ENCODE data around the gene ARHGAP22.
A peak's percentile ranks its signal among the peaks of the same experiment; 100 is the strongest.

The ARHGAP22 gene

DNA sequence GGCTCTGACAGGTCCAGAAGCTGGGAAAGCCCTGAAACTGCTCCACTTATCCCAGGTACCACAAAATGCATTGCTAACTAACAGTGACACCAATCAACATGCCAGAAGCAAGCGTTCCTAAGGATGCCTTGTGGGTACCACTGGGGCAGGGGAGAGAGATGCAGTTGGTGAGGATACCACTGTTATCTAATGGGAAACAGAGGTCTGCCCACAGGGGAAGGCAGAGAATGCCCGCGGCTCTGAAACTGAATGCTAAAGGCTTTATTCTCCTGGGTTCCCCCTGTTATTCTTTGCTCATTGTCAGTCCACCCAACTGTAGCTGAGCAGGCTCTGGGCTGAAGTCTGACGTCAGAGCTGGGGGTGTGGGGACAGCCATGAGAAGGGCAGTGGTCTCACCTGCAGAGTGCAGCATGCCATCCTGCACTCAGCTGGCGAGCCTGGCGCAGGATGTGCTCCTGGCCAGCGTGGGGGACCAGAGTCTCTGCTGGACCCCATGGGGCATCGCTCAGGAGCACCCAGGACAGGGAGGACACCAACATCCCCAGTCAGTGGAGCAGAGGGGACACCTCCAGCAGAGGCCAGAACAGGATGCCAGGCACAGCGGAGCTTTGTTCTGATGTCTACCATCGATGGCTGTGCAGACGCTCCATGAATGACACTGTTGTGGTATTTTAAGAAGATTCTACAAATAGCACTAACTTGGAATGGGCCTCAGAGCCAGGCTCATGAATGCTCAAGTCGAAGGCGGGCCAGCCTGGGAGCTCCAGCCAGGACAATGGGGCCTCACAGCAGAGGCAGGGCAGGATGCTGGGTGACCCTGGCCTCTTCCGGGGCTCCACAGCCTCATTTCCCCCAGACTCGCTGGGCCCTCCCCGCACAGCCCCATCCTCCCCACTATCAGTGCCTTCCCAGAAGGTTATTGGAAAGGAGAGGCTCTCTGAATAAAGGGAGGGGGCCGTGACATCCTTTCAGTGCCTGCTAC, 95.8 kb downstream of the ARHGAP22 start:
- no peak for DNase-seq

DNA sequence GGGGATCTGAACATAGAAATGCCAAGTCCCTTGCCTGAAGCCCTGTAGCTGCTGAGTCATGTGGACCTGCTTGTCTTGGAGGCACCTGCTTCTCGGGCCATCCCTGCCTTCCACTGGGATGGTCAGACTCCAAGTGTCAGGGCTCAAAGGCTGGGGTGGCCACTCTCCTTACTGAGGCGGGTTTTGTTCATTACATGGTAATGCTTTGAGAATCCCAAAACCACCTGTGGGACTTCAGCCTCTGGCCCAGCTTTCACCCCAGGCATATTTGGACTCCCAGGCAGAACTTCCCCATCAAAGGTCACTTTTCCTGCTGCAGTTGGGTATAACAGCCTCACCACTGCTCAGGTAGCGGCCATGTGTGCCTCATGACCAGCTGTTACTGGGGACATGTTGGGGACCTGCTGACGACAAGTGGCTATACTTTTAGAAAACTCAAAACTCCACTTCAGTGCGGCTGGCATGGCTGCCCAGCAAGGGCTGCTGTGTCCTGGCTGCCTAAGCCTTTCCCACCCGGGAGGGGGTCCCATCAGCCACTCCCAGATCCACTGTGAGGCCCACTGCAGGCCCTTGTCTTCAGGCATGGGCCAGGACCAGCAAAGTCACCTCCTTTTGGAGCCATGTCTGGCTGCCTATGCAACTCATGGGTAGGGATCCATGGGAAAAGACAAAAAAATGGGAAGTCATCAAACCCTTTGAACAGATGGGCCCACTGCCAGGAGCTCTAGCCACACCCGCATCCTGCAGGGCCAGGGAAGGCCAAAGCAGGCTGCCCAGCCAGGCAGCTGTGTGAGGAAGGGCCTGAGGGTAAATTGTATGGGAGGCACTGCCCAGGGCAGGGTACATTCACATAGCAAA, 96.7 kb downstream of the ARHGAP22 start:
- no peak for DNase-seq

DNA sequence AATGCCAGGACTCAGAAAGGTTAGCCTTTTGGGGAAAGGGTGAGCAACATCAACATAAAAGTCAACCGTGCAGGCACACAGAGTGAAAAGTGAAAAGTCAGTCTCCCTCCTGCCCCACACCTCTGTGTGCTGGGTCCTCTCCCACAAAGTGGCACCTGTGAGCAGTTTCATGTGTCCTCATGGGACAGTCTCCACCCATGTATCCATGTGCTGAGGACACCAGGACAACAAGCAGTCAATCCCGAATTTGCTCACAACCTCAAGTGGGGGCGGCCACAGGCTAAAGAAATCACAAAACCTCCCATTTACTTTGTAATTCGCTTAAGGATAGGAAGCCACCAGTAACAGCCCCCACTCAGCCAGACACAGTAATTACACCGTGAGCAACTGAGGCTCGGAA, 97.4 kb downstream of the ARHGAP22 start:
- DNase-seq, result no peak

DNA sequence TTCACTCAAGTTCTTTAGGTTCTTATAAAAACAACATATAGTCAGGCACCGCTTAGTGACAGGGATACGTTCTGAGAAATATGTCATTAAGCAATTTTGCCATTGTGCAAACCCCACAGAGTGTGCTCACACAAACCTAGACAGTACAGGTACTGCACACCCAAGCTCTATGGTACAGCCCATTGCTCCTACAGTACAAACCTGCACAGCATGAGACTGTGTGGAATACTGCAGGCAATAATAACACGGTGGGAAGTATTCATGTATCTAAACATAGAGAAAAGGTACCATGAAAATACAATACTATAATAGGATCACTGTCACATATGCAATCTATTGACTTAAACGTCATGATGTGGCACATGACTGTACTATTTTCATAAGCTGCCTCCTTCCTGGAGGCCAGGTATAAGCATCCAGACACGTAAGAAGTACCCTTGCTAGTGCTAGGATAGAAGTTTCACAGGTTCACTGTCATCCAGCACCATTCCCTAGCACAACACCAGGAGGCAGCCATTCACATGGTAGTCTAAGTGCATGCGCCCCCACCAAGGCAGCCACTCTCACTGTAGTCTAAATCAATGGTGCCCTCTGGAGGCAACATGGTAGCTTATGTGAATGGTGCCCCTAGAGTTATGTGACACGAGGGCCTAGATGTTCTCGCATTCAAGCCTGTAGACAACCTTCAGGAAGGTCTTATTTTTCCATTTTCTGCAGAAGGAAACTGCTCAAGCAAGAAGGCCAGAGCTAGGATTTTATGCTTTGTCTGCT, 98.5 kb downstream of the ARHGAP22 start:
- DNase-seq, result no peak

DNA sequence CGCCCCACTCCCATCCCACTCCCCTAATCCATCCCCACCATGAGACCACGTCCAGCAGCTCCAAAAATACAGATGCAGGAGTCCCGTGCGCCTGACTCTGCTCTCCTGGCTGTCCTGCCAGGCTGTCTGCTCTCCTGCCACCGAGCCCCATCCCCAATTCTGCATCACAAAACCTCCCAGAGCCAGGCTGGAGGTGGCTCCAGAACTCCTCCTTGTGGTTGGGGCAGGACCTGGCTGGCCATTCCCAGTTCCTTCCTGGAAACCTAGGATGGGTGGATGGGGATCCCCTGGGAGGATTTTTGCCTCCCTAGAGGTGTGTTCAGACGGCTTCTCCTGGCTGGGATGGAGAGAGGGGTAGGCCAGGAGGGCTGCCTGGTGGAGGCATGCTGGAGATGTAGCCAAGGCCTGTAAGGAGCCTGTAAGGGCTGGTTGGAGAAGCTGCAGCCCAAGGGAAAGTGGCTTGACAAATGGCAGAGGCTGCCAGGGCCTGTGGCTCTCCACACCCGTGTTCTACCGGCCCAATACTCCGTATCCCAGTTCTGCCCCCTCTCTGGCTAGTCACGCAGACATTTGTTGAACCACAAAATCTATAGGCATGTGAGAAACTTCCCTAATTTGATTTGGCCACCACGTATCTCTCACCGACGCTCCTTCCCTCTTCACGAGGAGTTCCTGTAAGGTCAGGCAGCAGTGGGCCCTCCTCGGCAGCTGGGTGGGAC, 99.3 kb downstream of the ARHGAP22 start:
- DNase-seq, result peak; percentile 32

DNA sequence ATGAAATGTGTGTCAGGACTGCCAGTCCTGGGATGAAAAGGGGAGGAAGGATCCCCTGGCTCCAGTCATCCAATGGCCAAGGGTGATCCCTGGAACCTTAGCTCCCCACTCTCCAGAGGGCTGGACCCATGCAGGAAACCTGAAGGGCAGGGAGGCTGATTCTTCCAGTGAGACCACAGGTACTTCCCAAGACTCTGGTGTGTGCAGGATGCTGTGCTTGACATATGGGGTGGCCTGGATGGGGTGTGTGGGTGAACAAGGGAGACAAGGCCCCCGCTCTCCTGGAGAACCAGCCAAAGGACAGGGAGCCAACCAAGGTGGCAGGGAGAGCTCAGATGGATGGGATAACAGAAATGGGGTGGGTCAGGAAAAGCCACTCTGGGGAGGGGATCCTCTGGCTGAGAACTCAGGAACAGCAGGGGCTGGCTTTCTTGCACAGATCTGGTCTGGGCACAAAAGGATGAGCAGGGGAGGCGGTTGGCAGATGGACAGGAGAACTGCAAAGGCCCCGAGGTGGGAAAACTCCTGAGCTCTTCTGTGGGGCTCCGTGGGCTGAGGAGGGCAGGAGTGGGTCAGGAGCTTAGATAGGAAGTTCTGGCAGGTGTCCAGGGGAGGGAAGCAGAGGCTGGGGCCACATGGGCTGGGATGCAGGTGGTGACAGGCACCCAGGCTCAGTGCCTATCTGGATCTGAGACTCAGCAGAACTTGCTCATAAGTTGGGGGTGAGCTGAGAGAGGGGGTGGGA, 100.6 kb downstream of the ARHGAP22 start:
- no peak for DNase-seq

DNA sequence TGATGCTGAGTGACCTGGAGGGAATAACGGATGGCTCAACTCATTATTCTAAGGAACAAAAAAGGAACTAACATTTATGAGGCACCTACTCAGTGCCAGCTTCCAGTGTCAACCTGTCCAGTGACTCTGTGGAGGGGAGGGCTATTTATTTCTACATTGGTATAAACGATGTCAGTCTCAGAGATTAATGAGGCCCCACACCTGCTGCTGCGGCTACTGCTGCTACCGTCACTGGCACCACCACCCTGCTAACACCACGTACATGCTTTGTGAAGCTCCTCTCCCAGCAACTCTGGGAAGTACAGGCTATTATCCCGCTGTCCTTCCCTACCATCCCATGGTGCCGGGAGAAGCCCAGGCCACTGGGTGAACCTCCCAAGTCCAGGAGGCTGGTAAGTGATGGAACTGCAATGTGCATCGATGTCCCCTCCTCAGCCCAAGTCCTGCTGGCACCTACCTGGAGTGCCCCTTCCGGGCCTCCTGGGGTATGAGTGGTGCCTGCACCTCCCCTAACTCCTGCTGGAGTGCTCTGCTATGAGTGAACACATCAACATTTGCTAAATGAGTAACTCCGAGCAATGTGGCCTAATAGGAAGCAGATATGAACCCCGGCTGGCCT, 101.5 kb downstream of the ARHGAP22 start:
- no peak for DNase-seq

DNA sequence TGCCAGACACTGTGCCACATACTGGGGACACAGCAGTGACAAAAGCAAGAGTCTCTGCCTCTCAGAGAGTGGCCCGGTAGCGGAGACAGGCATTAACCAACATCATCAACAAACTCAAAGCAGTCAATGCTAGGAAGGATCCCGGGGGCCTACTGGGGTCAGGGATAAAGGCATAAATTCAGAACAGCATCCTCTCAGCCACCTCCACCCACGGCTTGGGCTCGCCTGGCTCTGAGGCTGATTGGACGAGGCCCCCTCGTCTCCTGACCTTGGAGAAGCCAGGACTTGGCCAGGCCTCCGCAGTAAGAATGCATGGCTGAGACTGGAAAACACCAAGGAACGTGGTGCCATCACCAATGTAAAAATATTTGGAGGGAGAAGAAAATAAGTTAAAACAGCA, 102.1 kb downstream of the ARHGAP22 start:
- DNase-seq, result no peak

DNA sequence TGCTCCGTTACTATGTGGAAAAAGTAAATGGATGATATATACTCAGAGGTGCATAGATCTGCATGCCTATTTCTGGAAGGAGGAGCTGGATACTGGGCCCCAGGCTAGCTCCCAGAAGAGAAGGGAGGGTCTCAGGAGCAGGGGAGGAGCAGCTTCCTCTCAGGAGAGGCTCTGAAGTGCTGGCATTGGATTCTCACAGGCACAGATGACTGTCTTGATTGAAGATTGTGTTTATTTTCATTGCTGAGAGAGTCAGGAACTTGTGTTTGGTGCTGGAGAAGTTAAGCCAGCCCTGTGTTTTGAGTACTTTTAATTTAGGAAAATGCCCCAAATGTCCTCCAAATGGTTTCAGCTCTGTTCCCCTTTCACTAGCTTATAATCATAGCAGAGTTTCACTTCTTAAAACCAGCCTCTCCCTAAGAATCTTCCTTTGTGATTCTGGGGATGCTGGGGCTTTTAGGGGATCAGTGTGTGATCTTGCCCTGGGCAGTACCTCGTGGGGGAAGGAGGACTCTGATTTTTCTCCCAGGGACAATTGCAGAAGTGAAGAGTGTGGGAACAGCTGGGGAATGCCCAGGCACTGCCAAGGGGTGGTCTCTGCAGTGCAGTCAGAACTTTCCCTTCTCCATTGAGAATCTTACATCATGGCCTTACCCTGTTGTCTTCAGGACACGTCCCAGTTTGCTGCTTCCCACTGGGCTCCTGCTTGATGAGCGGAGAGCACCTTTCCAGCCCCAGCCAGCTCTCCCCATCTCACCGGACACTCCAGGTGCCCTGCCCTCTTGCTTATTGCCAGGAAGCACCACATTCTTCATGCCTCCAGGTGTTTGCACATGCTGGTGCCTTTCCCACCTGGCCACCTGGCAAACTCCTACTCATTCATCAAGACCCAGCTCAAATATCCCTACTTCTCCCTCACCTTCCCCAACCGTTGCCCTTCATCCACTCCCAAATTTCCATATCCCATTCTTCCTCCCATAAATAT, 102.8 kb downstream of the ARHGAP22 start:
- DNase-seq, result no peak

DNA sequence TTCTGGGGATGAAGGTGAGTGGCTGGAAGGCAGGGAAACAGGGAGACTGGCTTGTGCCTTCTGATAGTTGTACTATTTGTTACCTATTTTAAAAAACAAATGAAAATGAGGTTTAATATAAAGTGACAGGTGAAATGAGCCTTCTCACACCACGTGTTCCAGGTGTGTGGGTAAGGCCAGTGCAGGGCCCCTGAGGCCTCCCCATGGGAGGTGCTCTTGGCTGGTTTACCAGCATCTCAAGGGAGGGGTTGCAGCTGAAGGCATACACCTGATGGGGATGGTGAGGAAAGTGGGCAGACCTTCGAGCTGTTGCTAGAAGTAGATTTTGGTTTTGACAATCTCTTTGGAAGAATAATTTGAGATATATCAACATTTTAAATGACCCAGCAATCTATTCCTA, 103.6 kb downstream of the ARHGAP22 start:
- no peak for DNase-seq

DNA sequence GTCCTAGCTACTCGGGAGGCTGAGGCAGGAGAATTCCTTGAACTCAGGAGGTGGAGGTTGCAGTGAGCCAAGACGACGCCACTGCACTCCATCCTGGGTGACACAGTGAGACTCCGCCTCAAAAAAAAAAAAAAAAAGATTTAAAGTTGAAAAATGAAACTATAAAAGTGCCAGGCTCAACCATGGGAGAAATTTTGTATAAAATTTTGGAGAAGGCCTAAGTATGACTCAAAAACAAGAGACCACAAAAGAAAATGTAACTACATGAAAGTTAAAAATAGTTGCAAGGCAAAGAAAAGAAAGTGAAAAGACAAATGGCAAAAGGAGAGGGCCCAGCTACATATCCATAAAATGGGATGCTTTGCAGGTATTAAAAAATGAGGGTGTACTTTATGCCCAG, 104.1 kb downstream of the ARHGAP22 start:
- no peak for DNase-seq

DNA sequence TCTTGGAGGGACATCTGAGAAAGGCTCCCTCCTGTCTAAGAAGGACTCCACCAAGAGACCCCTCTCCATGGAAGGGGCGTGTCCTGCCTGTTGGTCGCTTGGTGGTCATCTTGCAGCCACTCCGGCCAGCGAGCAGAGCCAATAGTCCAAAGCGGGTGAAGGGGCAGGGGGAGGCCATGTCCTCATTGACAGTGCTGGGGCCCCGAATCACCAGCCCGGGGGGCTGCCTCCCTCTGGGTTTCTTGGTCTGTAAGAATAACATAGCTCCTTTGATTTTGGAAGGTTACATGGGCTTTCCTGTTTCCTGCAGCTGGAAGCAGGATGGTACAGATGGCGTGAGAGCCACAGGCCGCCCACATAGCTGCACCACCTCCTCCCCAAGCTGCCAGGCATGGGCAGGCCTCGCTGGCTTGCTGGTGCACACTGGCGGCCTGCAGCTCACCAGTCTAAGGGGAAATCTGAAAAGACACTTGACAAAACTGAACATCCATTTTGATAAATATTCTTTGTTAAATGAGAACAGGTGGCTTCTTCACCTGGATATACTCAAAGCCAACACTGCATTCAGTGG, 105.8 kb downstream of the ARHGAP22 start:
- DNase-seq, result no peak

DNA sequence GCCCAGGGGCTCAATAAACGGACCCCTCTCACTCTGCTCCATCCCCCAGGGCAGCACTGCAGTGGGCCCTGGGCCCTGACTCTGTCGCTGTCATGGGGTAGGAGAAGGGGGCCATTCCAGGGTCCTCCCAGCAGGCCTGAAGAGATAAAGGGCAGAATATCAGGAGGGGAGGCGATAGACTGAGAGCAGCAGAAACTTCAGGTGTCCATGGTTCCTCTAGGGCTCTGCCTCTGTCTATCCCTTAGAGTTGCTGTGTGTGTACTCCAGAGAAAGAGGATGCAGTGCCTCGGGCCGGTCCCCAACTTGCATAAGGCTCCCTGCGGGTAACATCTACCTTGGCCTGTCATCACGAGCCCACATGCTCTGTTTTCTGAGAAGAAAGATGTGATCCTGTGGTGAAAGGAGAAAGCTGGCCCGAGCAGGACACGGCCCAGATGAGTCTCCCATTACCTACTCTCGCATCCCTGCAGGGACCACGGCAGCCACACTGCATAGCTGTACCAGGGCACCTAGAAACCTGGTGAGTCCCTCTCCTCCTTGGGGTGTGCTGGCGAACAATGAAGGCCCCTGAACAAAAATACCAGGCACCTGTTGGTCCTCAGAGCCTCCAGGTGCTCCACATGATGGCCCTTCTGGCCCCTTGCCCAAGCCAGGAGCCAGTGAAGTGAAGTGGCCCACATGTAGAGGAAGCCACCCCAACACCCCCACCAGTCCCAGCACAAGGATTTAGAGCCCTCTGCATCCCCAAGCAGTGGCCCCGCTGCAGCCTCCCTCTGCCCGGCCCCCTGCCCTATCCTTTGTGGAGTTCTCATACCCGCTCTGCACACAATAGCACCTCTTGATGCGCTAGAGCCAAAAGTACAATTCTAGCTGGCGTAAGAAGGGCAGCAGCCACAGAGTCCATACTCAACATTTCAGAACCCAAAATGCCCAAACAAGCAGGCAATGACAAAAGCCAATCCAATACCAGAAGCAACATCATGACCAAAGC, 106.8 kb downstream of the ARHGAP22 start:
- no peak for DNase-seq

DNA sequence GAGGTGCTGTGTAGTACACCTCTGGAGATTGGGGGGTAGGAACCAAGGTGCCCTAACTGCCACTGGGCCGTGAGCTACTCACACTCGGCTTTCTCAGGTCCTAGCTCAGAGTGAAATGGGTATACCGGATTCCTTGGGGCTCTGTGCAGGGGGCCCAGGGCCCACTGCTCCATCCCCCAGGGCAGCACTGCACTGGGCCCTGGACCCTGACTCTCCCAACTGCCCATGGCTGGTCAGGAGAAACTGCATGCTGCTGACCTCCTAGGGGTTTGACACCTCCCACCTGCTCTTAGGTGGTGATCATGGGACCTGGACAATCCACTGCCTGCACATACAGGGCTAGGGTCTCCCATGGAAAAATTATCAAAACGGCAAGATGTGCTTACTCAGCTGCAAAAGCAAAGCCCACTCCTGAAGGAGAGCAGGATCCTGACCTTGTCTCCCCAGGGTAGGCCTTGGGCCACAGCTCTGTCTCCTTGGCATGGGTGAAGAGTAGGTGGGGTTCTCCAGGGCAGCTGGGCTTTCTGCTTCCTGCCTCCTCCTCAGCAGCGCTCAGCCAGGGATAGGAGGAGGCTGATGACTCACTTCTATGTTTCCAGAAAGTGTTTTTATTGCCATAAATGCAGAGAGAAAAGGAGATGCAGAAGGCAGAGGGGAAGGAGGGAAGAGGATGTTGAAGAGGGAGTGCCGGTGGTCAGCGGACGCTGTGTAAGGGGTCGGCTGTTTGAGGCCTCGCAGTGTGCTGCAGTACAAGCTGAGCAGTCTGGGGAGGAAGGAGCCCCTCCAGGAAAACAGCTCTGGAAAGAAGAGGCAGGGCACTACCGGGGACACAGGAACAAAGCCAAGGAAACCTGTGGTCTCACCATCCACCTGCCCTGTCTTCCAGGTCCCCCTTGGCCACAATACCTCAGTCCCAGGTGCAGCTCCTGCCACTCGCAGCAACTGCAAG, 107.8 kb downstream of the ARHGAP22 start:
- no peak for DNase-seq

DNA sequence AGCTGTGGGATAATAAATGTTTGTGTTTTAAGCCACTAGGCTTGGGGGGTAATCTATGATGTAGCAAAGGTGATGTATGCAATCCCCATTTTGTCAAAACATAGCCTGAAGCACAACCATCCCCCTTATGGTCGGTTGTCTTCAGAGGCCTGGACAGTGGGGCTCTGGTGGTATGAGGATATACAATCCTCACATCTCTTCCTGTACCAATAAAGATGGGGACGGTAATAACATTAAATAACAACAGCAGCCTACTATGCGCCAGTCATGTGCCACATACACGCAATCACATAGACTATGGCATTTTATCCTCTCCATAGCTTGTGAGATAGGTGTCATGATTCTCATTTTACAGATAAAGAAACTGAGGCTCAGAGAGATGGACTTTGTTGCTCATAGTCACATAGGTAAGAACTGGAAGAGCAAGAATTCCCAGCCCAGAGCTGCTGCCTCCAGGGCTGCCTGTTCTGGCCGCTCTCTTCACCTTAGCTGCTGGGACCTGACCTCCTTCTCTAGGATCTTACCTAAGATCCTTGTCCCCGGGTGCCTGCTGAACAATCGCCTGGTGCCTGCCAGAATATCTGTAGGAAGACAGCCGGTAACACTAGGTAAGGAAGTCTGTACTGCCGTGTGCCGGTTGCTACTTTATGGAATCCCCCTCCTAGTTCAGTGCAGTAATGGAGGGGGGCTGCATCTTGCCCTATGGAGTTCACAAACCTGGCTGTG, 108.6 kb downstream of the ARHGAP22 start:
- no peak for DNase-seq

Measured in KG1 (cell line).